Suppressor macrophage treated with lipopolysaccharide for 4 hours (primary cell): ENCODE data around the gene GBE1.
"Not testable (repeated sequence)": the region's sequence is repeated elsewhere in the genome, so short reads cannot be mapped to it uniquely, and the experiment has no call there.

Source experiments
- DNase-seq: peaks from one replicate; pipeline ENCODE4 v3.0.0-alpha.2; 2020

GBE1 gene

GRCh38 chr3:81518945-81519344, 242.5 kb downstream of the GBE1 start:
- no peak for DNase-seq

DNA sequence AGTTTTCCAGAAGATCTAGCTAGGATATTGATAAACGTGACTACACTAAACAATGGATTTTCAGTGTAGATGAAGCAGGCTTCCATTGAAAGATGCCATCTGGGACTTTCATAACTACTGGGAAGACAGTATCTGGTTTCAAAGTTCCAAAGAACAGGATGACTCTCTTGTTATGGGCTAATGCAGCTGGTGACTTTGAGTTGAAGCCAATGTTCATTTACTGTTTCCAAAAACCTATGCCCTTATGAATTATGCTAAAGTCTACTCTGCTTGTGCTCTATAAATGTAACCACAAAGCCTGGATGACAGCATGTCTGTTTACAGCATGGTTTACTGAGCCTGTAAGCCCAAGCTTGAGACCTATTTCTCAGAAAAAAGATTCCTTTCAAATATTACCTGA, 245.4 kb downstream of the GBE1 start:
- no peak for DNase-seq

DNA sequence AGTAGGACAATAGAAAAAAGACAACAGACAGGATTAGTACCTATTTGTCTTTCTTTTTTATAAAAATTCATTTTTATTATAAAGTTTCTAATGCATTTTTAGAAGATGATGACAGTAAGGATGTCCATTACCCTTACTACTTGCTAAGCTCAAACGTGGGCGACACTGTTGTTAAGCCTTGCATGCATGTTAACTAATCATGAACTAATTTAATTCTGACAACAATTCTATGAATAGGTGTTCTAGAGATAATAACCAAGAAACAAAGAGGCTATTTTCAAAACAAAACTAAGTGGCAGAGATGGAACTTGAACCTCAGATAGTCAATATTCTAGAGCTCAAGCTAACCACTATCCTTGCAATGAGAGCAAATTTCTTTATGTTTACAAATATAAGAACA, 247.9 kb downstream of the GBE1 start:
- DNase-seq: no peak

GRCh38 chr3:81503026-81503425, 258.4 kb downstream of the GBE1 start:
- DNase-seq: peak; percentile 23

GRCh38 chr3:81502236-81502635, 259.2 kb downstream of the GBE1 start:
- peak; percentile 27 for DNase-seq

DNA sequence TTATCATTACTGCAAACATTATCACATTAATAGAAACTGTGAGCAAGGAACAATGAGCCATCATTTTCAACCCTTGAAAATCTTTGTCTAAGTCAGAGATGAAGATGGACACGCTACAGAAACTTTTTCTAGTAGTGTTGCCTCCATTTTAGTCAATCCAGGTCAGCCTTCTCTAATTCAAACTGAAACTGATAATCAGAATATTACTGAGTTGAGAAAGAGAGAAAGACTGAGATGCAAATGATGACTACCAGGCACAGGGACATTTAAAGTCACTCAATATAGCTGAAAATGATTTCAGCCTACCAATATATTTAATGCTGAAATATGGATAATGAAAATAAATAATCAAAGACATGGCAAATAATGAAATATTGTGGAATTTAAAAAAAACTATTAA, 261.4 kb downstream of the GBE1 start:
- no peak for DNase-seq

DNA sequence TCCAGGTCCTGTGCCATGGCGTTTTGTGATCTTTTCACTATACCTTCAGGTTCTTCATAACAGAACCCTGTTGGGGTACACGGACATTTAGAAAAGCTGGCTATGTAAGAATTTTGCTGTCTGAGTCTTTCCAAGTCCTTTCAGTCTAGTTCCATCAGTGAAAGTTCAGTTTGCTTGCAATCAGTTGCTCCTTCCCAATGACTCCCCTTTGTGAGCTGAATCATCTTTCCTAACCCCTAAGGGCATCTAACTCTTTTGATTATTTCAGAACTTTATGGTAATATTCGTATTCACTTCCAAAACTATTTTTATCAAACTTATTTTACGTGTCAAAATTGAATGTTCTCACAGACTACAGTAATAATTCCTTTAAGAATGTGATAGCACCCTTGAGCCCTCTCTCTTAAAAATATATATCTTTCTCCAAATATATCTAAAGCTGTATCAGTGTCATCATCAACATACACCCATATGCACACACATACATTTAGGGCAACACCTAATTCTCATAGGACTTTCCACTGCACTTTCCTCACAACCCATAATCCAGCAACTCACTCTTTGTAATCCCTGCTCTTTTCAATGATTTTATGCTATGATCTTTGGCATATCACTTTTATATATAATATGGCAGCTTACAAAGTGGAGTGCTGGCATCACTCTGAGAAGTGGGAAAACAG, 263.7 kb downstream of the GBE1 start:
- no peak for DNase-seq

DNA sequence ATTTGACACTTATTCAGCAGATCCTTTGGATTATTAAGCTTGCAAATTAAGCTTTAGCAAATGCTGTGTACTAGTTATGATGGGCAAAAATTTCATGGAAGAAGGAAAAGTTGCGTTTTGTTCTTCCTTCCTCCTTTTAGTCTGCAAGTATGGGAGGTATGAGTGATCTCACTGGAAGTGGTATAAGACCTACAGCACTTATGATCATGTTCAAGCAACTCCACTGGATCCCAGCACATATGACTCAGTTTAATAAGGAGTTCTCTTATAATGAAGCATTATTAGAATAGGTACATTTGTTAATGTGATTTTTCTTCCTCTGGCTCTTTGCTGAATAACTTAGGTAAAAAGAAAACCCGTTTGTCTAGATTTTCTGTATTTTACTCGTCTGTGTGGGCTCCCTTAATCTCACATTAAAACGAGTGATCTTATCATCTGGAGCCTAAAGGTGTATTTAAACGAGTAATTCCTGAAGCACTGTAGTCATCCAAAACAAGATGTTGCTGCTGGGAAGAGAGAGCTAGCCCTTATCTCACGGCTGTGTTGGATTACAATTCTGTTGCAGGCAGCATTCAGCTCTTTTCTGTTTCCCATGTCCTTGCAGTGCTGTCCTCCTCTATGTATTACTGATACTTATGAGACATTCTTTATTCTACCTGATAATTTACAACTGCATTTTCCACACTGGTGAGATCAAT, 264.9 kb downstream of the GBE1 start:
- DNase-seq: no peak

DNA sequence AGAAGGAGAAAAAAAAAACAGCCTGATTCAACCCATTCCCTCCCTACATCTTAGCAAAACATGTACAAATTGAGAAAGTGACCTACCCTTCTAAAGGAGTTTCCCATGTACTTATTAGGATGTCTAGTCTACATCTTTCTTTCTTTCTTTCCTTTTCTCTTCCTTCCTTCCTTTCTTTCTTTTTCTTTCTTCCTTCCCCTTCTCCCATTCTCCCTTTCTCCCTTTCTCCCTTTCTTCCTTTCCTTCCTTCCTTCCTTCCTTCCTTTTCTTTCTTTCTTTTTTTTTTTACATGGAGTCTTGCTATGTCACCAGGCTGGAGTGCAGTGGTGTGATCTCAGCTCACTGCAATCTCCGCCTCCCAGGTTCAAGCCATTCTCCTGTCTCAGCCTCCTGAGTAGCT, 269.0 kb downstream of the GBE1 start:
- DNase-seq: not testable (repeated sequence)

DNA sequence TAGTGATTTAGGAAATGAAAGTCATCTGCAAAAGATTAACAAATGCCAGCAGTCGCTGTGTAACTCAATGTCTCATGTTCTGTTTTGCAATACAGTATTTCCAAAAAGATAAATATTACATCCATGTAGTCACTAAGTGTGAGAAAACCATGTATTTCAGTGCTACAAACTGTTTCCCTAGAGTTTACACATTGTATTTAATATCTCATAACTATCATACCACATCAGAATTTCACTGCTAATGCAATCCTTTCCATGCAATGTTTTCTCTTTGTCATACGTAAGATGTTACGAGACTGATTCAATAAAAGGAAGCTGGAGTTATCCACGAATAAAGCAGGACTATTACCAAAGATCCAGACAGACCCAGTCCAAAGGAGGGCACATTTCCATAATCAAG, 269.4 kb downstream of the GBE1 start:
- DNase-seq: peak; percentile 75

DNA sequence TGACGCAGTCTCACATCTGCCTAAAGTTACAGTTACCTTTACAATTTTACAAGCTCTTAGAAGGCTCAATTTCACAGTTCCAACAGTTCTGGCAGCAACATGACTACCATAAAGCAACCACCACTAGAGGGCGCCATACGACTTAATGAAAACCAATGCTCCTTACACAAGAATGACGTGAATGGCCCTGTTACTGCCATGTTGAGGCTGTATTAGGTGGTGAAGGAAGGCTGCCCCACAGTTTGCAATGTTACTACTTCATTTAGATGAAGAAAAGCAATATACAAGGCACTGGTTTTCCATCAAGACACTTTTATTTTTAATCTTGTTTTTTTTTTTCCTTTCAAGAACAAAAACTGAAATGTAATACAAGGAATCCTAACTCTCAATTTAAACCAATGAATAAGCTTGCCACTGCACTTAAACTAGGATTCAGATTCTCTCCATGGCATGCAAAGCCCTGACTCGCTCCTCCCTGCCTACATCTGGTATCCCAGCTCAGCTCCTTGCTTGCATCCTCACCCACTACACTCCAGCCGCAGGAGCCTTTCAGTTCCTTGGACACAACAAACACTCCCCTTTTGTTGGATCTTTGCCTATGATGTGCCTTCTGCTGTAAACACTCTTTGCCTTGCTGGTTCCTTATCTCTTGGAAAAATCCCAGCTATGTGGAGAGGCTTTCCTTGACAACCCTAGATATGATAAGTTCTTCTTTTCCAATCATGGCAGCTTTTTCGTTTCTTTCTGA, 270.7 kb downstream of the GBE1 start:
- peak; percentile 94 for DNase-seq

GRCh38 chr3:81485444-81485865, 276.0 kb downstream of the GBE1 start:
- peak; percentile 73 for DNase-seq

DNA sequence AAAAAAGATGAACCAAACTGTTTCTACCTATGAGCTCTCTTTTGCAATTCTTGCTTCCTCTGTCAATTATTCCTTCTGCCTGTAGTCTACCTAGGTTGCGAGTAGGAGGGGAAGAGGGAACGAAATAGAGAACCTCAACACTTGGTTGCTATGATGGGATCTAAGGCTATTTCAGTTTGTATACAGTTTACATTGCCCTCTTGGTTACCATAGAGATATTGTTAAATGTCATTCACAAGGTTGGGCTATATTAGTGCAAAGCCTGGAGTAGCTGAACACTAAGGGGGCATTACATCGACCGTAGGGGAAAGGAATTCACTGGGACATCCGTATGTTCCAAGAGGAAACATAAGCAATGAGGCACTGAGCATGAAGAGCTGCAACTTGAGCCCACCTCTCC, 276.9 kb downstream of the GBE1 start:
- no peak for DNase-seq

- DNase-seq: no peak
These were observed 278.4 kb downstream of the GBE1 start for GRCh38 chr3:81483046-81483445.

GRCh38 chr3:81477740-81478139, 283.7 kb downstream of the GBE1 start:
- DNase-seq: no peak

GRCh38 chr3:81476692-81477091, 284.8 kb downstream of the GBE1 start:
- peak; percentile 2 for DNase-seq

- no peak for DNase-seq
These were observed 288.7 kb downstream of the GBE1 start for GRCh38 chr3:81472600-81473362.

- DNase-seq: no peak
These were observed 290.7 kb downstream of the GBE1 start for GRCh38 chr3:81470524-81471278.

GRCh38 chr3:81468391-81468790, 293.1 kb downstream of the GBE1 start:
- DNase-seq: no peak

- DNase-seq: no peak
These were observed 295.3 kb downstream of the GBE1 start for GRCh38 chr3:81466201-81466560.

DNA sequence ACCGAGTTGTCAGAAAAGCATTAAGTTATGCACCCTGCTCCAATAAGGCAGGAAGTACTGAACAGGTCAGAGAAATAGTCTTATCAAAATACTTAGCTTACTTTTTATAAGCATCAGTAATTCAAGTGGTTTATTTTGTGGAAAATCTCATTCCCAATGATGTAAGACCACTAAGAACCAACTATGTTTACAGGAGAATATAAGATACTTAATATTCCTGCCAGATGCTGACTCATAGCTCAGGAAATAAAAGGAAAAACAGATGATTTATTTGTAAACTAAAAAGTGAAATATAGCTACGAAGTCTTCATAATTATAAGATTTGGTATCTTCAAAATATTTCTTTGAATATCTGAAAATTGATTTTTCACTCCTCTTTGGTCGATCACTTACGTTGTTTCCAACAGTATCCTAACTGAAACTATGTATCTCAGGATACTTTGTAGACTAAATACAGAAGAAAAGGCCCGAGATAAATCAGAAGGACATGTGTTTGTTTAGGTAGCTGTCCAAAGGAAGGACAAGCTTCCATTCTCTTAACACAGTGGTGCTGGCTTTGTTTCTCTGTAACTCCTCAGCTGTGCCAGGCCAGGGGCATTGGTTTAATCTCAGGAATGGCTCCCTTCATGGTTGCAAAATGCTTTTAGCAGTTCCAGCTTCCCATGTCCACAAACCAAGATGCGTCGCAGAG, 295.8 kb downstream of the GBE1 start:
- DNase-seq: no peak

DNA sequence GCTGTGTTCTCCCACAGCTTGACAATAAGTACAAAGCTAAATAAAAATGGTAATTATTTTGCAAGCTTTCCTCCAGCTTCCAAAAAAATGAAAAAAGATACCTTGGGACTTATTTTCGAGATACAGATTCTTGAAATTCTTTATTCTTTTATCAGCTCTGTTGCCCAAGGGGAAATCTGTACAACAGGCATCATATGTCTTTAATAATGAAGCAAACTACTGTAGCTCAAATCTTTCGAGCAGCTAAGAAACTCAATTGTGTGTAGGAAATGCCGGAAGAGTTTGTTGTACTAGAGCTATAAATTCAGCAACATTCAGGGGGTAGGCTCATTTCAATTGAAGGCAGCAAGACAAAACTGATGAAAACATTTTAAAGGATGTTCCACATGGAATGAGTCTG, 297.7 kb downstream of the GBE1 start:
- no peak for DNase-seq
